GM21576 (cell line): Measurements from ENCODE around the gene ARPC2.

Source experiments
- ATAC-seq: cut with Tn5 transposase; IDR thresholded peaks from one replicate; pipeline ENCODE4 v1.9.1; 2021; ENCODE audit warnings: mild to moderate bottlenecking, moderate library complexity; ENCODE audit not compliant: unreplicated experiment

Gene ARPC2

GRCh38 chr2:218252509-218253231, 35.7 kb downstream of the ARPC2 start:
- ATAC-seq: no peak

GRCh38 chr2:218253232-218253625, 36.2 kb downstream of the ARPC2 start:
- no peak for ATAC-seq

DNA sequence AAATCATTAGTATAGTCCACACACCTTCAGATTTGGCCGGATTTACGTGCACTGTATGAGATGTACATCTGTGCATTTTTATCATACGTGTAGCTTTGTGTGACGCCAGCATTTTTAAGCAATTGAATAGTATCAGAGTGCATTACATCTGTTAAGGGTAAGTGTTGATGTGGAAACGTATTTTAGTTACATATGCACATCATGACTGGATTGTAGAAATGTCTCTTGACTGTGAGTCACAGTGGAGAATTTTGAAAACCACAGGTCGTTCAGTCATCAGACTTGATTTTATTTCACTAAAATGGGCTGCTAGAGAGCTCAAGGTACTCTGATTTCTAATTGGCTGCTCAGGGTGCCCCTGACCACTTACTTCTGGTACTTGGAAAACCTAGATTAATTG, 38.5 kb downstream of the ARPC2 start:
- no peak for ATAC-seq

DNA sequence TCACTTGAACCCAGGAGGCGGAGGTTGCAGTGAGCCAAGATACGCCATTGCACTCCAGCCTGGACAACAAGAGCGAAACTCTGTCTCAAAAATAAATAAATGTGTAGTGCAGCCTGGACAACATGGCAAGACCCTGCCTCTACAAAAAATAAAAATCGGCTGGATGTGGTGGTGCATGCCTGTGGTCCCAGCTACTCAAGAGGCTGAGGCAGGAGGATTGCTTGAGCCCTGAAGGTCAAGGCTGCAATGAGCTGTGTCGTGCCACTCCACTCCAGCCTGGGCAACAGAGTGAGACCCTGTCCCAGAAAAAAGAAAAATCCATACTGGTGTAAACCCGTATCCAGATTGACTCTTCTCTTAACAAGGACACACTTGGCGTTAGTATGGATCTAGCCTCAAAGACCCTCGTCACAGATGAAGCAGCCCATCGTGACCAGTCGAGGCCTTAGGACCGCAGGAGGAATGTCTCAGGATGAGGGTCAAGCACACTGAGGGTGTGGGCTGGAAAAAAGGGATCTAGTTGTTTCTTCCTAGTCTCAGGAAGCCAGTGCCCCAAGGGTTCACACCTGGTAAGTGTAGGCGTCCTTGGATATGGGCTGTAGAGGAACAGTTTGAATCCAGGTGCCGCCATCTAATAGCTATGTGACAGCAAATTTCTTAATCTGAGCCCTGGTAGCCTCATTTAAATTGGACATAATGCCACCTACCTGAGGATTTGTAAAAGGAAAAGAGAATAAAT, 39.8 kb downstream of the ARPC2 start:
- ATAC-seq: no peak

GRCh38 chr2:218257390-218257981, 40.5 kb downstream of the ARPC2 start:
- peak; percentile 65 for ATAC-seq

DNA sequence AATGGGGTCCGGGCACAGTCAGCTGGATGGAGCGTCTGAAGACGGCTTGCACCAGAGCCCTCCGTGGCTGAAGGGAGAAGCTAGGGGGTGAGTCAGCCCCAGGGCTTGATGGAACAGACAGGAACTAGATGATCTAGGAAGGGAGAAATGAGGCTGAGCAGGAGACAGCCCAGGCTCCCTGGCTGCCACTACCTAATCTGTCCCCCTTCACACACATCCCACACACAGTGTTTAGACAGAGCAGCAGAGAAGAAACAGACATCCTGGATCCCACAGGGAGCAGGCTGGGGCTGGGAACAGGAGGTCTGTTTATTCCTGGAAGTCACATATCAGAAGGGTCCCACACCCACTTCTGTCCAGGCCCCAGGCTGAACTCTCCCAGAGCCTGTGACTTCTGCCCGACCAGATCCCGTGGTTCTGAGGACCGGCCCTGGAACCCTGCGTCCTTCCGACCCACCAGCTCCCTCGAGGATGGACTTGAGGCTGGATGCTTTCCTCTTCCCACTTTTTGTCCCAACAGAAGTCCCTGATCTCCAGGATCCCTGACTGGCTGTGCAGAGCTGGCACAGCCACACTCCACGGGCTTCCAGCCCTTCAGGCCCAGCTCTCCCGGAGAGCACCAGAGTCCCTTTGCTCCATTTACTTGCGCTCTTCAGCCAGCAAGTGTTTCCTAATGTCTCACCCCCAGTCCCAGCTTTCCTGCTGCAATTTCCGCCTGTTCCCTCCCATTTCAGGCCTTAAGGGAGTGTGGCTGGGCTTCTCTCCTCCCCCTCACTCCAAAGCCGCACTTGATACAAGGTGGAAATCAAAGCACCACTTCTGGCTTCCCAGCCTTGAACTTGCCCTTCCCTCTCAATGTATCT, 42.3 kb downstream of the ARPC2 start:
- ATAC-seq: no peak

DNA sequence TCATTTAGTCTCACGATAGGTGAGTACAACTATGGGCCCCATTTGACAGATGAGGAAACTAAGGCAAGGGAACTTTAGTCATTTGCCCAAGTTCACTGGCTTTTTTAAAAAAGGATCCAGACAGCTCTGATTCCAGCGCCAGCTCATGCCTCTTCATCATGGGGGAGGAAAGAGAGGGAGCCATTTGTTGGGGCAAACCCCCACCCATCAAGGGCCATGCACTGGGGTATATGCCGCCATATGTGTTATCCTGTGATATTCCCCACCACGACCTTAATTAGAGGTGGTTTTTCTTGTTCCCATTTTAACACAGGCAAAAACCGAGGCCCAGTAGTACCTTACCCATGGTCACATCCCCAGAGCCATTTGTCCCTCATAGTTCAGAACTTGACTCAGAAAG, 43.2 kb downstream of the ARPC2 start:
- no peak for ATAC-seq

DNA sequence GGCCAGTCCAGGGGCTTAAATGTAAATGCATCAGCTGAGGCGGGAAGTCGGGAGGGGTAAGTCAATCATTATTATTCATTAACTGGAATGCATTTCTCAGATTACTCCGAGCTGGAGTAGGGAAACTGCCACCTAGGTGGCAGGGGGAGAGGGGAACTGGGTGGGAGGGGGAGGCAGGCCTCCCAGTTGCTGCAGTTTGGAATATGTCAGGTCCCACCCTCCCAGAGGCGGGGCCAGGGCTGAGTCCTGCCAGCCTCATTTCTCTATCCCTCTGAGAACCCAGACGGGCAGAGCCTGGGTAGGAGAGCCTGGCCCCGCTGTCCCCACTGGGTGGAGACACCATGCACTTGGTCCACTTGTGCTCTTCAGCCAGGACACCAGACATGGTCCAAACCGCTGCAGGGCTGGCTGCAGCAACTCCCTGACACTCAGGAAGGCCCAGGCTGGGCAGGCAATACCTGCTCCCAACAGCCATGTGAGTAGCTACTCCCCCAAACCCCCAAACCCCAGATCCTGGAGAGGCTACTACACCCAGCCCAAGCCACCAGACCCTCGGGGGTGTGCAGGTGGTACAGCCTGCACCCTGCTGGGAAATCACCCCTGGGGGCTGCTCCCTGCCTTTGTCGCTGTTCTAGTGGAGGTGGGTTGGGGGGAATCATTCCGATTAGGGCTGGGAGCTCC, 43.9 kb downstream of the ARPC2 start, which contains the start of gene GPBAR1:
GPBAR1 (plus strand) TSS at position 274 of the 681 bp plus-strand sequence. CDS start 1,710 bp downstream, outside the sequence.
- ATAC-seq: no peak

DNA sequence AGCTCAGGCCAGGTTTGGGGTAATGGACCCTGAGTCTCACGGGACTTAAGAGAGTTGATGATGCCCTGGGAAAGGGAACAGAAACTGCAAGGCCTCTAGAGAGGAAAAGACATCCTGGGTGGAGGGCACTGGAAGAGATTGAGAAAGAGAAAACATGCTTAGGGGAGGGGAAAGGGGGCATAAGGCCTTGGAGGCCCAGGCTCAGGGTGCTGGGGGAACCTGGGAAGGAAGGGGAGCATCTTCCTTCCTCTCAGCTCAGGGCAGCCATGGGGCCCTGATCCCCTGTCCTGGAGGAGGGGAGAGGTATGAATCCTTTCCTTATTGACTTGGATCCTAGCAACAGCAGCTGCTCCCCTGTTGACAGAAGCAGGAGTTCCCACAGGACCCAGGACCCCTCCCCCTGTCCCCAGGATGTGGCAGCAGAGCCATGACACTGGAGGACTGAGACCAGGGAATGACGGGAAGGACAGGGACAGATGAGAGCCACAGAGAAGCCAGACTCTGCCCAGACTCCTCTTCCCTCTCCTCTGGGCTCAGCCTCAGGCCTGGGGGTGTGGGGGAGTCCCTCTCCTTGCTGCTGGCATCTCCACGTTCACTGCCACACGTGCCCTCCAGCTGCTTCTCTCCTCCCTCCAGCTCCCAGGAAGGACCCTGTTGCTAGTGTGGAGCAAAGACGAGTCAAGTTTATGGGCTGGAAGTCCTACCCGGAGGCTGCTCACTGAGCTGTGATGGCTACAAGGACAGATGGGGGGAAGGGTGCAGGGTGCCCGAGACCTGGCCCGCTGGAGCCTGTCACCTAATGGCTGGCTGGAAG, 44.6 kb downstream of the ARPC2 start:
- ATAC-seq: no peak

DNA sequence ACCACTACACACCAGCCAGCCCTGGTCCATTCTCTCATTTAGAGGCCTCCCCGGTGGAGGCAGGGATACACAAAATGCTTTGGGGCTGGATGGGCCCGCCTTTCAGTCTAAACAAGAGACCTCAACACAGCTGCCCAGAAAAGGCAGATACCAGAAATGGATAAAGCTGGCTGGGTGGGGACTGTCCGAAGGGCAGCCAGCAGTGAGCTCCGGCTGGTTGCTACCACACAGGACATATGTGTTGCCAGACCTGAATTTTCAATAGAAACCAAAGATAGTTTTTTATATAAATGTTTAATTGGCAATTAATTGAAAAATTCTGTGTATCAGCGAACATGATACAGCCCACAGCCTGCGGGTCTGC, 45.2 kb downstream of the ARPC2 start:
- no peak for ATAC-seq

DNA sequence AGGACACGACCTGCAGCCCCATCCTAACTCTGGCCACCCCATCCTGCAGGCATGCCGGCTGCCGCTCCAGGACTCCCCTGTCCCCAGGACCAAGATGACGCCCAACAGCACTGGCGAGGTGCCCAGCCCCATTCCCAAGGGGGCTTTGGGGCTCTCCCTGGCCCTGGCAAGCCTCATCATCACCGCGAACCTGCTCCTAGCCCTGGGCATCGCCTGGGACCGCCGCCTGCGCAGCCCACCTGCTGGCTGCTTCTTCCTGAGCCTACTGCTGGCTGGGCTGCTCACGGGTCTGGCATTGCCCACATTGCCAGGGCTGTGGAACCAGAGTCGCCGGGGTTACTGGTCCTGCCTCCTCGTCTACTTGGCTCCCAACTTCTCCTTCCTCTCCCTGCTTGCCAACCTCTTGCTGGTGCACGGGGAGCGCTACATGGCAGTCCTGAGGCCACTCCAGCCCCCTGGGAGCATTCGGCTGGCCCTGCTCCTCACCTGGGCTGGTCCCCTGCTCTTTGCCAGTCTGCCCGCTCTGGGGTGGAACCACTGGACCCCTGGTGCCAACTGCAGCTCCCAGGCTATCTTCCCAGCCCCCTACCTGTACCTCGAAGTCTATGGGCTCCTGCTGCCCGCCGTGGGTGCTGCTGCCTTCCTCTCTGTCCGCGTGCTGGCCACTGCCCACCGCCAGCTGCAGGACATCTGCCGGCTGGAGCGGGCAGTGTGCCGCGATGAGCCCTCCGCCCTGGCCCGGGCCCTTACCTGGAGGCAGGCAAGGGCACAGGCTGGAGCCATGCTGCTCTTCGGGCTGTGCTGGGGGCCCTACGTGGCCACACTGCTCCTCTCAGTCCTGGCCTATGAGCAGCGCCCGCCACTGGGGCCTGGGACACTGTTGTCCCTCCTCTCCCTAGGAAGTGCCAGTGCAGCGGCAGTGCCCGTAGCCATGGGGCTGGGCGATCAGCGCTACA, 45.9 kb downstream of the ARPC2 start:
- no peak for ATAC-seq

GRCh38 chr2:218263817-218264641, 47.0 kb downstream of the ARPC2 start:
- no peak for ATAC-seq

GRCh38 chr2:218264773-218265561, 48.0 kb downstream of the ARPC2 start:
- ATAC-seq: no peak

GRCh38 chr2:218265626-218266025, 48.6 kb downstream of the ARPC2 start:
- no peak for ATAC-seq

DNA sequence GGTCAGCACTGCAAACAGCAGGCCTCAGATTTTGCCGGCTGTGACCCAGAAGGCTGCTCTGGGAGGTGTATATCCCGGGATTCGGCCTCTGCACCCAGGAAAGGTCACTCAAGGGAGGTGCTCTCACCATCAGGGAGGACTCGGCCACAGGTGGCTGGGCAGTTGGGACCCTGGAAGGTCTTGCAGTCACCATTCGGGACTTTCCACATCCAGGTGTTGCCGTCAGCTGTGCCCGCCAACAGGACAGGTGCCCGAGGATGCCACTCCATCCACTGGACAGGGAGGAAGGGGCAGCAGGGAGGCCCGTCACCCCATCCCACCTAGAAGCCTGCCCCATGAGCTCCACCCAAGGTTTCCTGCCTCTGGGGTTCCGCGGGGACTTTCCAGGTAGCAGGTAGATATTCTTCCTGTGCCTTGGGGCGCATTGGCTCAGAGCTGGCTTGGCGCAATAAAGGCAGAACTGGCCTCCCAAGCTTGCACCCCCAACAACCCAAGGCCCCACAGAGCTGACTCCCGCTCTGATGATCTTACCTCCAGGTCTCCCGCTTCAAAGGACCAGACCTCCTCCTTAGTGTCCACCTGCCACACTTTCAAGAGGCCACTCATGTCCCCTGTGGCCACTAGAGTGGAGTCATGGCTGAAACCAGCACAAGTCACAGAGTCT, 49.5 kb downstream of the ARPC2 start:
- no peak for ATAC-seq

GRCh38 chr2:218267259-218267658, 50.3 kb downstream of the ARPC2 start:
- ATAC-seq: no peak
